HEK293 (cell line): ENCODE results near the gene WASL.

ENCODE experiments used
- GLI2 ChIP-seq: fragments of 450-650 bp; formaldehyde crosslinking; IDR thresholded peaks from 2 replicates; pipeline ENCODE4; 2017; ENCODE audit warnings: missing biosample characterization, missing genetic modification characterization, low read depth, borderline replicate concordance
- KLF1 ChIP-seq: fragments of 450-650 bp; formaldehyde crosslinking; IDR thresholded peaks from 2 replicates; pipeline ENCODE4 v1.5.1; 2016; ENCODE audit warnings: missing biosample characterization, missing genetic modification characterization
- TCF7L2 ChIP-seq: IDR thresholded peaks from 2 replicates; pipeline ENCODE4 v1.6.1; 2011; ENCODE audit warnings: low read depth, mild to moderate bottlenecking, inconsistent platforms, low read length, moderate library complexity, borderline replicate concordance
- ZBTB21 ChIP-seq: fragments of 450-650 bp; formaldehyde crosslinking; IDR thresholded peaks from 2 replicates; pipeline ENCODE4 v1.5.1; 2017; ENCODE audit warnings: missing biosample characterization, missing genetic modification characterization
- ZNF311 ChIP-seq: fragments of 450-650 bp; formaldehyde crosslinking; IDR thresholded peaks from 2 replicates; pipeline ENCODE4 v1.5.1; 2017; ENCODE audit warnings: missing biosample characterization, missing genetic modification characterization, borderline replicate concordance
- ZNF423 ChIP-seq: fragments of 450-650 bp; formaldehyde crosslinking; IDR thresholded peaks from 2 replicates; pipeline ENCODE4 v1.5.1; 2016; ENCODE audit warnings: missing biosample characterization, missing genetic modification characterization
- ZNF561 ChIP-seq: fragments of 450-650 bp; IDR thresholded peaks from 2 replicates; pipeline ENCODE4 v1.5.1; 2018; ENCODE audit warnings: missing biosample characterization, missing genetic modification characterization, borderline replicate concordance
- ZNF629 ChIP-seq: fragments of 450-650 bp; formaldehyde crosslinking; IDR thresholded peaks from 2 replicates; pipeline ENCODE4 v1.5.1; 2017; ENCODE audit warnings: missing biosample characterization, missing genetic modification characterization
- ZNF785 ChIP-seq: fragments of 450-650 bp; formaldehyde crosslinking; IDR thresholded peaks from 2 replicates; pipeline ENCODE4 v1.5.1; 2016; ENCODE audit warnings: missing biosample characterization, missing genetic modification characterization
- TF ChIP-seq, protein P1 (sequence below): fragments of 450-650 bp; formaldehyde crosslinking; IDR thresholded peaks from 2 replicates; pipeline ENCODE4 v1.5.1; 2017; ENCODE audit warnings: missing biosample characterization, missing genetic modification characterization
- TF ChIP-seq, protein P2 (sequence below): fragments of 450-650 bp; formaldehyde crosslinking; IDR thresholded peaks from 2 replicates; pipeline ENCODE4 v1.5.1; 2016; ENCODE audit warnings: missing biosample characterization, missing genetic modification characterization

DNA sequence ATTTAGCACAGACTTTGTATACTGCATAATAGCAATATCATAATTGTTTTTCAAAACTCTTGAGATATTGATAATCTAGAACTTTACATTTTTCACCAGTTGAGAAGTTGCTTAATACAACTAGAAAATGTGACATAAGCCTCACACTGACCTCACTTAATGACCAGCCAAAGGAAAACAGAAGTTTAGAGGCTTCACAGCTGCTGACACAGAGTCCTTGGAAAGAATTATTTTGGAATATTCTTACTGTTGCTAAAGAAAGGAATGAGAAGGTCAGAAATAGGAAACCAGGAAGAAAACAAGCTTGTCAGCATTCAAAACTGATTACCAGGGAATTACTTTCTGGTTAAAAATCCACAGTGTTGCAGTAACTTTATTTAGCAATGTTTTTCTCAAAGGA is 35.5 kb upstream of the WASL start:
- TF ChIP-seq TCF7L2 (no peak), ZNF629 (tag by site-specific recombination) (no peak), ZNF423 (tag by site-specific recombination) (no peak), ZNF311 (no peak), ZNF561 (tag by site-specific recombination) (no peak), ZBTB21 (no peak), GLI2 (tag by site-specific recombination) (no peak), KLF1 (no peak), ZNF785 (tag by site-specific recombination) (no peak)
- TF ChIP-seq, protein P1, sequence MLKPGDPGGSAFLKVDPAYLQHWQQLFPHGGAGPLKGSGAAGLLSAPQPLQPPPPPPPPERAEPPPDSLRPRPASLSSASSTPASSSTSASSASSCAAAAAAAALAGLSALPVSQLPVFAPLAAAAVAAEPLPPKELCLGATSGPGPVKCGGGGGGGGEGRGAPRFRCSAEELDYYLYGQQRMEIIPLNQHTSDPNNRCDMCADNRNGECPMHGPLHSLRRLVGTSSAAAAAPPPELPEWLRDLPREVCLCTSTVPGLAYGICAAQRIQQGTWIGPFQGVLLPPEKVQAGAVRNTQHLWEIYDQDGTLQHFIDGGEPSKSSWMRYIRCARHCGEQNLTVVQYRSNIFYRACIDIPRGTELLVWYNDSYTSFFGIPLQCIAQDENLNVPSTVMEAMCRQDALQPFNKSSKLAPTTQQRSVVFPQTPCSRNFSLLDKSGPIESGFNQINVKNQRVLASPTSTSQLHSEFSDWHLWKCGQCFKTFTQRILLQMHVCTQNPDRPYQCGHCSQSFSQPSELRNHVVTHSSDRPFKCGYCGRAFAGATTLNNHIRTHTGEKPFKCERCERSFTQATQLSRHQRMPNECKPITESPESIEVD (tag by site-specific recombination) = no peak
- TF ChIP-seq, protein P2, sequence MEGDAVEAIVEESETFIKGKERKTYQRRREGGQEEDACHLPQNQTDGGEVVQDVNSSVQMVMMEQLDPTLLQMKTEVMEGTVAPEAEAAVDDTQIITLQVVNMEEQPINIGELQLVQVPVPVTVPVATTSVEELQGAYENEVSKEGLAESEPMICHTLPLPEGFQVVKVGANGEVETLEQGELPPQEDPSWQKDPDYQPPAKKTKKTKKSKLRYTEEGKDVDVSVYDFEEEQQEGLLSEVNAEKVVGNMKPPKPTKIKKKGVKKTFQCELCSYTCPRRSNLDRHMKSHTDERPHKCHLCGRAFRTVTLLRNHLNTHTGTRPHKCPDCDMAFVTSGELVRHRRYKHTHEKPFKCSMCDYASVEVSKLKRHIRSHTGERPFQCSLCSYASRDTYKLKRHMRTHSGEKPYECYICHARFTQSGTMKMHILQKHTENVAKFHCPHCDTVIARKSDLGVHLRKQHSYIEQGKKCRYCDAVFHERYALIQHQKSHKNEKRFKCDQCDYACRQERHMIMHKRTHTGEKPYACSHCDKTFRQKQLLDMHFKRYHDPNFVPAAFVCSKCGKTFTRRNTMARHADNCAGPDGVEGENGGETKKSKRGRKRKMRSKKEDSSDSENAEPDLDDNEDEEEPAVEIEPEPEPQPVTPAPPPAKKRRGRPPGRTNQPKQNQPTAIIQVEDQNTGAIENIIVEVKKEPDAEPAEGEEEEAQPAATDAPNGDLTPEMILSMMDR (tag by site-specific recombination) = no peak
